NOMO-1 (cell line): ENCODE data around the gene TMEM100.
A peak's percentile ranks its signal among the peaks of the same experiment; 100 is the strongest.

Experiments used
- DNase-seq, 2 experiments: peaks; one replicate each; lab custom pipeline; 2025; ENCODE audit not compliant: unreplicated experiment in 2 of 2; lab: John Stamatoyannopoulos, UW

Gene TMEM100

GRCh38 chr17:55722742-55723487, at the start of gene TMEM100:
Gene TMEM100, minus strand, starts transcription at chr17:55722864. Its CDS starts 1,794 bp downstream, at chr17:55721070.
- DNase-seq = peak in 1 of 2 experiments; percentile 7

DNA sequence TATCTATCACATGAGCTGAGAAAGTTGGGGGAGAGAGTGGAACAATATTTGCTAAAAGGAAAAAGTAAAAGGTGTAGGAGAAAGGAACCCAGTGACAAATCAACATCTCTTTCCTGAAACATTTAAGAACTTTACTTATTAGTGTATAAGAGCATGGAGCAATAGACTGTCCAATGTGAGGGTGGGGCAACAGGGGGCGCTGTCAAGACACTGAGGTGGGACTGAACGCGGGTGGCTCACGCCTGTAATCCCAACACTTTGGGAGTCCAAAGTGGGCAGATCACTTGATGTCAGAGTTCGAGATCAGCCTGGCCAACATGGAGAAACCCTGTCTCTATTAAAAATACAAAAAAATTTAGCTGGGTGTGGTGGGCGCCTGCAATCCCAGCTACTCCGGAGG, 49.4 kb upstream of the TMEM100 start:
- no peak for DNase-seq

DNA sequence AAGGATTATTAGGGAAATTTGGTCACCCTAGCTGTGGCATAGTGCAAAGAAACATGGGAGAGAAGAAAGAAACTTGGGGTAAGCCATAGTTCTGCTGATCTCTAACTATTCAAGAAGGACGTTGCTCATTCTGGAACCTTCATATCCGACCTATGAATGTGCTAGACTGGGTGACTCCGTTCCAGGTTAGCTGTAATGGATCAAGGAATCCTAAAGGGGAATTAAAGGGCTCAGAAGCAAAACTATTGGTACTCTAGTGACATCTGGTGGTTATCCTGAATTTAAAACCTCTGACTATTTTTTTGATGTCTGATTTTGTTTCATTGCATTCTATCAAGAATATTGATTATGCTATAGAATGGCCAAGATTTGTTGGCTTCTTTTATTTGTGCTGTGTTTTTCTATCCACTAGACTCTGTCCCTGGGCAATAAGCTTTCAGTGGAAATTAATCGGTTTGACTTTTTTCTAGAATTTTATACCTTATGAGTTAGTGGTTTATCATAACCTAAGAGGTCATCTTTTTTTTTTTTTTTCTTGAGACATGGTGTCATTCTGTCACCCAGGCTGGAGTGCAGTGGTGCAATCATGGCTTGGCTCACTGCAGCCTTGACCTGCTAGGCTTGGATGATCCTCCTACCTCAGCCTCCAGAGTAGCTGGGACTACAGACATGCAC, 47.7 kb upstream of the TMEM100 start:
- peak; percentile 13 to 28 for DNase-seq

GRCh38 chr17:55769625-55770000, 46.9 kb upstream of the TMEM100 start:
- no peak for DNase-seq

GRCh38 chr17:55768936-55769624, 46.4 kb upstream of the TMEM100 start:
- DNase-seq = no peak

DNA sequence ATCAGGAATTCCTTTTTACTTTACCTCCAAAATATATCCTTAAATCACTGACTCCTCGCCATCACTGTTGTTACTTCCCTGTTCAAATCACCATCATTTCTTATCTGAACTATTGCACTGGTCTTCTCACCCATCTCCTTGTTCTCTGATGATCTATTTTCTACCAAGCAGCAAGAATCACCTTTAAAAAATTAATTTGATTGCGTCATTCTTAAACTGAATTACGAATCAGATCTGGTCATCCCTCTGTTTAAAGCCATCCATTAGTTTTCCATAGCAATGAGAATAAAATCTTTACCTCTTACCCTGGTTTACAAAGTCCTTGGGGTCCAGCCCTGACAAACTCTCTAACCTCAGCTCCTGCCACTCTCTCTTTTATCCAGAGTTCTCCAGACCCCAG, 42.8 kb upstream of the TMEM100 start:
- DNase-seq = no peak

- no peak for DNase-seq
These were observed 41.9 kb upstream of the TMEM100 start for GRCh38 chr17:55764610-55765009.

DNA sequence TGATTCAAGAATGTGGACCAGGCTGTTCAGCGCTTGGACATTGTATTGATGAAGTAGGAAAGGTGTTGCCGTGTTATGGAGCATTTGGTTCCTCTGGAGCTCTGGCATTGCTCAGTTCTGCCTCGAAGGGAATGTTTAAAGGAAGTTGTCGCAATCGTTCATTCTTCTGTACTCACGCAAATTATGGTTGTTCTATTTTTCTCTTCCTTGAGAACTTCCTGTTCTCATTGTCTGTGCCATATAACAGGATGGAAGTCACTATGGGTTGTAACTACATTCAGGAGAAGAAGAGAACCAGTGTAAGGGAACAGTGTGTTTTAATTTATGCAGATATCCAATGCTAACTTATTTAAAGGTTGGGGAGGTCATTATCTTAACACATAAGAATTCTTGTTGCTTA, 41.2 kb upstream of the TMEM100 start:
- DNase-seq = peak; percentile 16 to 64

DNA sequence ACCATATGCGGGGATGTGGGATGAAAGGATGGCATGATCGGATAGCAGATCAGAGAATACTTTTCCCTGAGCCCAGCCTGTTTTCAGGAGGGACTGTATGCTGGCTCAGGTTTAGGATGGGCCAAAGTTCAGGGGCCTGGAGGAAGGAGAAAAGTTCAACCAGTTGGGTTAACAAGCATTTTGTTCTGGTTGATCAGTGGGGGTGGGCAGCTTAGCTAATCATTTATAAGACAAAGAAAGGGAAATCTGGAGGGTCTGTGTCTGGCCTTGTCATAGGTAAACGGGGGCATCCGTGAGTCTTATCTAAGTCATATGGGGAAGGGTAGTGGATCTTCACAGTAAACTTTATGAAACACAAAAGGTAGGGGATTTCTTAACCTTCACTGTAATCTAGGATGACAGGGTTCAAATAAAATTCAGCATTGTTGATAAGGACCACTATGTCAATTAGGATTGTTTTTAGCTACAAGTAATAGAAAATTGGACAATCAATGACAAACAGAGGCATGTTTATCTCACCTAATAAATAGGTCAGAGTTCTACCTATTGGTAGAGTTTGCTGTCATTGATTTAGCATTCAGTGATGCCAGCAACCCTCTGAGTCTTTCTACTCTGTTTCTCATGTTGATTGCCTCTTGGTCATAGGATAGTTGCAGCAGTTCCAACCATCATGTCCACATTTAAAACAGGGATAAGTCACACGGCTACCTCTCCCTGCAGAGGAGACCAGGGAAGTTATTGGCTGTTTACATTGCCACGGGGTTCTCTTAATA, 39.6 kb upstream of the TMEM100 start:
- DNase-seq = no peak

- DNase-seq = peak in 1 of 2 experiments; percentile 13
These were observed 38.1 kb upstream of the TMEM100 start for GRCh38 chr17:55760643-55761355.

GRCh38 chr17:55758171-55758570, 35.5 kb upstream of the TMEM100 start:
- no peak for DNase-seq

- no peak for DNase-seq
These were observed 35.0 kb upstream of the TMEM100 start for GRCh38 chr17:55757659-55758058.

DNA sequence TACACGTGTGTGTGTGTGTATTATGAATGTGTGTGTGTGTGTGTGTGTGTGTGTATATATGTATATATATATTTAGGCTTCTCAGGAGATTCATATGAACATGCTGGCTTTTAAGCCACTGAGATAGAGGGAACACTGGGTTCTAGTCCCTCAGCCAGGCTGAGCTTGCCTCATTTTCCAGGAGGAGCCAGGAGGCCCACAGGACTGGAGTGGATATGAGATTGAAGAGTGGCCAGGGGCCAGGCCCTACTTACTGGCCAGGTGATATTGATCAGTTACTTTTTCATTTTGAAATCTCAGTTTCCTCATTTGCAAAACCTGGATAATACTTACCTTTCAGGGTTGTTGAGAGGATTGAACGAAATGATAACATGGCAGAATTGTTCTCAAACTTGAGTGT, 34.0 kb upstream of the TMEM100 start:
- no peak for DNase-seq

GRCh38 chr17:55751720-55752250, 29.1 kb upstream of the TMEM100 start:
- DNase-seq = no peak

DNA sequence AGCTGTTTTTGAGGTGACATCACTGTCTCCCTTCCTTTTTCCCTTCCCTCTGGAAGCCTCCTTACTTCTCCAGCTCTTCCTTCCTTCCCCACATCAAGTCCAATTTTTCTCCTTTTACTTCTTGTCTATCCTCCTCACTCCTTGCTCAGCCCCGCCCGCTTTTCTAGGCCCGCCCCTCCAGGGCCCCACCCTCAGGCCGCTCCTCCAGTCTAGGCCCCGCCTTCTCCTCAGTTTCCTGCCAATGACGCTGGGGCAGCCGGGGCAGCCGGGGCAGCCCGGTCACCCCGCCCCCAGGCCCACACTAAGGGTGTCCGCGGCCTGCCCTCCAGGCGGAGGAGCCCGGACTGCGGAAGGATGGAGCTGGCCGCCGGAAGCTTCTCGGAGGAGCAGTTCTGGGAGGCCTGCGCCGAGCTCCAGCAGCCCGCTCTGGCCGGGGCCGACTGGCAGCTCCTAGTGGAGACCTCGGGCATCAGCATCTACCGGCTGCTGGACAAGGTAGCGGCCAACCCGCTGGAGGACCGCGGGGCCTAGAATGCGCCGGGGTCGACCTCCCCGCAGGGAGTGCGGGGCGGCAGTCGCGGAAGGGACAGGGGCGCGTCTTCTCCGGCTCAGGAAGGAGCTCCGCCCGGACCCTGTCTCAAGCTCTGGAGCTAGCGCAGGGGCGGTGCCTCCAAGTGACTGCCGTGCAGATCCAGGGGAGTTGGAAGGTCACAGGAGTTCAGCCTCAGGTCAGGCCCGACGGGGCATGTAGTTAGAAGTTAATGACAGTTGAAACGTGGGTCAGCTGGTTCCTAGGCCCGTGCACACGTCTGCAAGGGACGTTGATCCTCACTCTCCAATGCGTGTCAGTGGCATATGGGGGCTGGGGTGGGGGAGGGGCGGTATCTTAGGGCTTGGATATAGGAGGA, 28.3 kb upstream of the TMEM100 start, which contains the start of gene PCTP:
TSS of gene PCTP (plus strand) at position 302 of the 908 bp plus-strand sequence. CDS start at position 355, 53 bp downstream.
- peak; percentile 89 to 94 for DNase-seq

DNA sequence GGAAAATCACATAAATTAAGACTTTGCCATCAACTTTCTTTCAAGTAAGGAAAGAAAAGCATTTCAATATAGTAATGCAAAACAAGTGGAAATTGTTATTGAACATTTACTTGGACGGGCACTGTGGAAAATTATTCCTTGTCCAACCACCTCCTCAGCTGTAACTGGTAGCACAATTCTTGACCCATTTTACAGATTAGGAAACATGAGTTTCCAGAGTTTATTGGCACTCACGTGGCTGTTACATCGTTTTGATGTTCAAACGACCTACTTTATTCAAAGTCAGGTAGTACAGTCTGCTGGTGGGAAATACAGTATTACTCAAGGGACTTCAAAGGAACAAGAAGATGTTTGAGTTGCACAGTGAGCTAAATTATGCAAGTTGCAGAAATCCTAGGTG, 27.3 kb upstream of the TMEM100 start:
- no peak for DNase-seq

GRCh38 chr17:55748841-55749240, 26.2 kb upstream of the TMEM100 start:
- no peak for DNase-seq

- no peak for DNase-seq
These were observed 24.5 kb upstream of the TMEM100 start for GRCh38 chr17:55747209-55747608.

GRCh38 chr17:55746466-55746865, 23.8 kb upstream of the TMEM100 start:
- DNase-seq = no peak
